Mesangial cell (primary cell): Measurements from ENCODE around the gene SLC13A4. TPM values are rescaled to one million over a fixed set of nuclear protein-coding genes. Genes with fewer than 3 reads are reported as not detected.

Source experiments
- total RNA-seq: library from RNA; depleted of rRNA; stranded (reverse); fragments of >200 nt; gene quantifications from 2 replicates; pipeline ENCODE4 v1.2.3, GENCODE V29; 2015

The SLC13A4 gene
- total RNA-seq = not detected in 2 replicates

GRCh38 chr7:135728136-135728669, at the start of gene SLC13A4:
Gene SLC13A4, minus strand, starts transcription at chr7:135728186. Its CDS starts 690 bp downstream, at chr7:135727496.

GRCh38 chr7:135748770-135749169, 20.8 kb upstream of the SLC13A4 start, which contains the start of gene FAM180A:
Gene FAM180A, minus strand, starts transcription at chr7:135748813. Its CDS starts 233 bp downstream, at chr7:135748580.

GRCh38 chr7:135662373-135663114, 65.4 kb downstream of the SLC13A4 start, which contains the start of gene STMP1:
Gene STMP1, plus strand, starts transcription at chr7:135662514.

Other genes with a start within 250 kb of the SLC13A4 start
- gene CNOT4, start 218.1 kb downstream of the SLC13A4 start, total RNA-seq = 5.9 and 7.2 TPM in 2 replicates
- 25.9 and 83.1 TPM in 2 replicates for gene NUP205, start 170.3 kb downstream of the SLC13A4 start, total RNA-seq
- 12.4 and 17.5 TPM in 2 replicates for gene STMP1, start 65.7 kb downstream of the SLC13A4 start, total RNA-seq
- gene FAM180A, start 20.6 kb upstream of the SLC13A4 start, total RNA-seq = not detected in 2 replicates
- gene MTPN, start 249.2 kb upstream of the SLC13A4 start, total RNA-seq = 93.7 and 156 TPM in 2 replicates